Right lobe of liver (tissue), 4 donors: Measurements from ENCODE around the gene HCK.

Experiments
- CTCF ChIP-seq, 4 donors: fragments of 200-600 bp in 3 of 4; fragments of 450-650 bp in 1 of 4; IDR thresholded peaks; one replicate each; pipeline versions ENCODE4 v1.5.1 to v1.8.0; 2016 to 2022; ENCODE audit warnings: antibody characterized with exemption in 4 of 4, mild to moderate bottlenecking in 2 of 4
- POLR2A ChIP-seq: fragments of 450-650 bp; IDR thresholded peaks from one replicate; pipeline ENCODE4 v1.6.1; 2017; ENCODE audit warnings: antibody characterized with exemption, mild to moderate bottlenecking
- donor health status: DM: no; HTN: no; CAD: no.
- donor health status: DM: no; HTN: no; CAD: no.
- donor health status: DM: no; HTN: yes; CAD: no.

GRCh38 chr20:32056708-32057483 is 4.9 kb downstream of the HCK start:
- TF ChIP-seq POLR2A (no peak), CTCF (IDR thresholded peaks at IDR 0.05) (no peak)
